ENCODE data around the gene SOCS6. TPM values are rescaled to one million over a fixed set of nuclear protein-coding genes. Genes with fewer than 3 reads are reported as not detected.

Gene SOCS6
- total RNA-seq, 1 donor from 2014 or later = 12.3 TPM

DNA sequence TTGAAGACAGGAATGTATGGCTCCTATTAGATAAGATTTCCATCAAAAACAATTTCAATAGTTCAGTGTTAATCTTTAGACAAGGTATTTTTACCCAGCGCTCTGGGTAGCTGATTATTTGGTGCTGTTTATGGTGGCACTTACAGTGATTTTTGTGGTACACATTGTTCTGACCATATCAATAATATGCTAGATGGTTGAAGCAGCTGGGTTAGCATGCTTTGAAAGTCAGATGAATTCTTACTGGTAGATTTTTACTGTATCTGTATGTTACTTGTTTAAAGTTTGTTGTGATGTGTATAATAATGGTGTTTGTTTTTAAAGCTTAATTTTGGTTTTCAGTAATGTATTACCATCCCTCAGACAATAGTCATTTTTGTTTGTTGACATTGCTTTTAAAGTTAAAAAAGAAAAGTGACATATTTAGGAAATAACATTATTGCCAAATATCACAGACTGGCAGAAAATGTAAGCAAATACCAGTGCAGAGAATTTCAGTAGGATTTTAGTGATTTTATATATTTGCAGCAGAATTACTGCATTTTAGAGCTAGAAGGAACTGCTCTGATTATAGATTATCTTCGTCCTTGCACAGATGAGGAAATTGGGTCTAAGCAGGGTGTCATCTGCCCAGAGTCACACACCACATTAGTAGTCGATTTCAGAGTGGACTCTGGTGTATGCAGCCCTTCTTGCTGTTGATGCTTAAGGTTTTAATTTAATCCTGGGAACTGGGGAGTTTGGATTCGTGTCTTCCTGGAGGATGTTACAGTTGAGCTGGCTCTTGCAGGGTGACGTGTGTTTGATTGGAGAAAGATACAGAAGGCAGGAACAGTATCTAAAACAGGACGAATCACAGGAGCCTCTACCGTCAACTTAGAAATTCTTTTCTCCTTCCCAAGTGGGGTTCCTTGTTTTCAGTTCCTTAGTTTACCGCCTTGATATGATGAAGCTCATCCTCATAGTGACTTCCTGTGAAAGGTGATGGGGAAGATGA is 6.6 kb downstream of the SOCS6 start:
- TF ChIP-seq, protein P1, sequence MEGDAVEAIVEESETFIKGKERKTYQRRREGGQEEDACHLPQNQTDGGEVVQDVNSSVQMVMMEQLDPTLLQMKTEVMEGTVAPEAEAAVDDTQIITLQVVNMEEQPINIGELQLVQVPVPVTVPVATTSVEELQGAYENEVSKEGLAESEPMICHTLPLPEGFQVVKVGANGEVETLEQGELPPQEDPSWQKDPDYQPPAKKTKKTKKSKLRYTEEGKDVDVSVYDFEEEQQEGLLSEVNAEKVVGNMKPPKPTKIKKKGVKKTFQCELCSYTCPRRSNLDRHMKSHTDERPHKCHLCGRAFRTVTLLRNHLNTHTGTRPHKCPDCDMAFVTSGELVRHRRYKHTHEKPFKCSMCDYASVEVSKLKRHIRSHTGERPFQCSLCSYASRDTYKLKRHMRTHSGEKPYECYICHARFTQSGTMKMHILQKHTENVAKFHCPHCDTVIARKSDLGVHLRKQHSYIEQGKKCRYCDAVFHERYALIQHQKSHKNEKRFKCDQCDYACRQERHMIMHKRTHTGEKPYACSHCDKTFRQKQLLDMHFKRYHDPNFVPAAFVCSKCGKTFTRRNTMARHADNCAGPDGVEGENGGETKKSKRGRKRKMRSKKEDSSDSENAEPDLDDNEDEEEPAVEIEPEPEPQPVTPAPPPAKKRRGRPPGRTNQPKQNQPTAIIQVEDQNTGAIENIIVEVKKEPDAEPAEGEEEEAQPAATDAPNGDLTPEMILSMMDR (conservative IDR thresholded peaks at IDR 0.05; ENCODE audit: low read depth, low read length) = no peak
- no peak for DNase-seq (ENCODE audit: low read depth)

DNA sequence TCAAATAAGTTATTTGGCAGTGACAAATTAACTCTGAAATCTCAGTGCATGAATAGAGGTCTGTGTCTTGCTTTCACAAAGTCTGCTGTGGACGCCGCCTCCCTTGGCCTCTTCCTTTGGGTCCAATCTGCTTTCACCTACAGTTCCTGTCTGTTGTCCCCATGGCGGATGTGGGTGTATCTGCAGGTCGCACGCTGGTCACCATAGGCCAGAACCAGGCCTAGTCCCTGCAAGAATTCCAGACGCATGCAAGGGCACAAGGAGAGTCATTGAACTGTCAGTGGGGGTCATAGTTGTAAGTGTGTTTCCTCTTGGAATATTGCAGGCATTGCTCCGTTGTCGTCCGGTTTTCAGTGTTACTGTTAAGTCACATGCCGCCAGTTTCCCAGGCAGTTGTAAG is 7.4 kb downstream of the SOCS6 start:
- no peak for DNase-seq (ENCODE audit: low read depth)
- TF ChIP-seq, protein P1 (conservative IDR thresholded peaks at IDR 0.05; ENCODE audit: low read depth, low read length) = no peak
- H3K4me3 ChIP-seq (ENCODE audit: low read depth, low read length) = peak overlapping the region; percentile 12

More for the DNA sequence above, 6.6 kb downstream of the SOCS6 start:
- H3K4me3 ChIP-seq (ENCODE audit: low read depth, low read length) = peak overlapping the region; percentile 12

DNA sequence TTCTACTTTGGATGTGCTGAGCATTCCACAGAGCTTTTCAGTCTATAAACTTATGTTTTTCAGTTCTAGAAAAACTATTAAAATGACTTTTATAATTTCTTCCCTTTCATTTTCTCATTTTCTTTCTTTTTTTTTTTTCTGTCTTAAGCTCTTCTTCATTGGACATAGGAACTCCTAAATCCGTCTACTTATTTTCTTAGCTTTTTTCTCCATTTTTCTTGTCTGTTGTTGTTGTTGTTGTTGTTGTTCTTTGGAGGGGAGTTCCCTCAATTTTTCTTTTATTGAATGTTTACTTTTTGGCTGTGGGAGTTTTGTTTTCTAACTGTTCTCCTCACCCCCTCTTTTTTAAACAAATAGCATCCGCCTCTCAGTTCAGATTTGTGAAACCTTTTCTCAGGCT is 7.9 kb downstream of the SOCS6 start:
- peak overlapping the region; percentile 12 for H3K4me3 ChIP-seq (ENCODE audit: low read depth, low read length)
- TF ChIP-seq, protein P1 (conservative IDR thresholded peaks at IDR 0.05; ENCODE audit: low read depth, low read length) = no peak
- DNase-seq (ENCODE audit: low read depth) = no peak

DNA sequence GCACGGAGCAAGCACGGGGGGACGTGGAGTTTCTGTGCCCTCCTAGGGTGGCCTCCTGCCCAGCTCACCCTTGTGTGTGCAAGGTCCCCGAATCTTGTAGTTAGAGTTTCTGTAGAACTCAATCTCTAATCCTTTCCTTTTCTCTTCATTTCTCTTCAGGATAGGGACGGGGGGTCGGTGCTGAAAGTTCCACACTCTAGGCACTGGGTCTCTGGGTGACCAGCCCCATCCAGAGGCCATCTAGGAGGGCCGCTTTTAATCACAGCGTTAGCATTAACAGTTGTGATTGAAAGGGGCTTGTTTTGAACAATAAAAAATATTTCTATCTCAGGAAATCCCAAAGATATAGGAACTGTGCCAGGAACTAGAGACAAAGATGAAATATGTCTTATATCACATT is 10.5 kb downstream of the SOCS6 start:
- no peak for DNase-seq (ENCODE audit: low read depth)
- no peak overlapping the region for H3K4me3 ChIP-seq (ENCODE audit: low read depth, low read length)
- TF ChIP-seq, protein P1 (conservative IDR thresholded peaks at IDR 0.05; ENCODE audit: low read depth, low read length) = no peak

DNA sequence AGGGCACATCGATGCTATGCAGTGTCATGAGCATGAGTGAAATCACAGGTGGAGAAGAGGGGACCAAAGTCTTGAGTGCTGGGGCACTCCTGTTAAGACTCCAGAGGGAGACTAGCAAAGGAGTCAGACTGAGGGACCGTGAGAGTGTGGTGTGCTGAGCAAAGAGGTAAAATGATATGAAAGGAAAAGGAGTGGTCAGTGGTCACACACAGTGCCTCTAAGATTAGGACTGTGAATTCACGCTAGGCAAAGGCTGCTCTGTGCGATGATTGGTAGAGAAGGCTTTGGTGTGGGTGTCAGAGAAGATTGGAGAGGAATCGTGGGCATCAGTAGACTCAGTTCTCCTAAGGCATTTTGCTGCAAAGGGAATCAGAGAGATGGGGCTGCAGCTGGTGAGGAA is 12.8 kb downstream of the SOCS6 start:
- TF ChIP-seq, protein P1 (conservative IDR thresholded peaks at IDR 0.05; ENCODE audit: low read depth, low read length) = no peak
- no peak for DNase-seq (ENCODE audit: low read depth)
- no peak overlapping the region for H3K4me3 ChIP-seq (ENCODE audit: low read depth, low read length)

DNA sequence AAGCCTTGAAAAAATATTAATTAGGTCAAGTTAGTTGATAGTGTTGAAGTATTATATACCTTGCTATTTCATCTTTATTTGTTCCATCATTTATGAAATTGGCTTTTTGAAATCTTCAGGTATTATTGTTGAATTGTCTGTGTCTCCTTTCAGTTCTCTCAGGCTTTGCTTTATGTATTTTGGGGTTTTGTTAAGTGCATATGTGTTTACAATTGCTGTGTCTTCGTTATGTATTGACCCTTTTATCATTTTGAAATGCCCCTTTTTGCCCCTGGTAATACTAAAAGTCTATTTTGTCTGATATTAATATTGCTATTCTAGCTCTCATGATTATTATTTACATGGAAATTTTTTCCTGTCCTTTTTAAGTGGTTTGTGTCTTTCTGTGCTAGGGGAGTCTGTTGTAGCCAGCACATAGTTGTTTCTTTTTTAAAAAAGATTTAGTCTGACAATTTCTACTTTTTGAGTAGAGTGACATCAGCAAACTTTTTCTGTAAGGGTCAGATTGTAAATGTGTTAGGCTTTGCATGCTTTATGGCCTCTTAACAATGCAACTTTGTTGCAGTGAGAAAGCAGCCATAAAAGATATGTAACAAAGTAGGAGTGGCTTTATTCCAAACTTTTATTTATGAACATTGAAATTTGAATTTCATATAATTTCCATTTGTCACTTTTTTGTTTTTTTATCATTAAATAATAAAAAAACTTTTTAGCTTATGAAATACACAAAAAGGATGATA is 19.9 kb downstream of the SOCS6 start:
- DNase-seq (ENCODE audit: low read depth) = no peak
- no peak overlapping the region for H3K4me3 ChIP-seq (ENCODE audit: low read depth, low read length)
- TF ChIP-seq, protein P1 (conservative IDR thresholded peaks at IDR 0.05; ENCODE audit: low read depth, low read length) = no peak

All from epithelial cell of proximal tubule (primary cell).